GM21717 (cell line): ENCODE results near the gene PFKL.
"Not testable (repeated sequence)": the region's sequence is repeated elsewhere in the genome, so short reads cannot be mapped to it uniquely, and the experiment has no call there.

Source experiments
- ATAC-seq: cut with Tn5 transposase; IDR thresholded peaks from one replicate; pipeline ENCODE4 v1.9.1; 2021; ENCODE audit warnings: mild to moderate bottlenecking, moderate library complexity; ENCODE audit not compliant: unreplicated experiment

The PFKL gene

GRCh38 chr21:44354775-44355771, 55.2 kb downstream of the PFKL start:
- no peak for ATAC-seq

- no peak for ATAC-seq
These were observed 56.3 kb downstream of the PFKL start for GRCh38 chr21:44356160-44356559.

GRCh38 chr21:44356636-44357035, 56.8 kb downstream of the PFKL start:
- ATAC-seq: no peak

GRCh38 chr21:44357064-44357837, 57.4 kb downstream of the PFKL start:
- ATAC-seq: no peak

- no peak for ATAC-seq
These were observed 59.5 kb downstream of the PFKL start for GRCh38 chr21:44359396-44359795.

GRCh38 chr21:44360159-44360558, 60.3 kb downstream of the PFKL start:
- ATAC-seq: no peak

- ATAC-seq: not testable (repeated sequence)
These were observed 62.0 kb downstream of the PFKL start for GRCh38 chr21:44361903-44362302.

- ATAC-seq: no peak
These were observed 63.4 kb downstream of the PFKL start for GRCh38 chr21:44363278-44363677.

- ATAC-seq: no peak
These were observed 64.5 kb downstream of the PFKL start for GRCh38 chr21:44364151-44365053.

- ATAC-seq: no peak
These were observed 65.6 kb downstream of the PFKL start for GRCh38 chr21:44365251-44365966.

- ATAC-seq: no peak
These were observed 66.2 kb downstream of the PFKL start for GRCh38 chr21:44365967-44366585.

GRCh38 chr21:44366586-44367211, 66.8 kb downstream of the PFKL start:
- ATAC-seq: no peak

- ATAC-seq: no peak
These were observed 69.0 kb downstream of the PFKL start for GRCh38 chr21:44368711-44369446.

- no peak for ATAC-seq
These were observed 70.3 kb downstream of the PFKL start for GRCh38 chr21:44370027-44370735.

- no peak for ATAC-seq
These were observed 71.0 kb downstream of the PFKL start for GRCh38 chr21:44370786-44371410.

- ATAC-seq: no peak
These were observed 71.7 kb downstream of the PFKL start for GRCh38 chr21:44371596-44371995.

- no peak for ATAC-seq
These were observed 72.8 kb downstream of the PFKL start for GRCh38 chr21:44372616-44373015.
